Neural cell (in vitro differentiated cells): Measurements from ENCODE around the gene PRRX1. TPM values are rescaled to one million over a fixed set of nuclear protein-coding genes. Genes with fewer than 3 reads are reported as not detected.

ENCODE experiments used
- H2AFZ ChIP-seq: fragments of 200-600, 300-800 bp; sonication (generic), shearing (Covaris generic); 2 replicates; pipeline ENCODE4 v1.6.0; 2014; ENCODE audit warnings: low read depth, mild to moderate bottlenecking, antibody characterized with exemption, low read length, moderate library complexity
- H3F3A ChIP-seq: fragments of 200-600 bp; shearing (Covaris generic); 2 replicates; pipeline ENCODE4 v1.6.1; 2016; ENCODE audit warnings: mild to moderate bottlenecking, moderate library complexity, mixed read lengths, antibody characterized with exemption, low read length; ENCODE audit not compliant: insufficient read depth, poor library complexity, severe bottlenecking
- H3K27ac ChIP-seq: fragments of 200-600, 300-800 bp; sonication (generic), shearing (Covaris generic); 2 replicates; pipeline ENCODE4 v1.5.1; 2014; ENCODE audit warnings: mild to moderate bottlenecking, low read length, moderate library complexity
- H3K27me3 ChIP-seq: fragments of 300-800, 200-600 bp; sonication (generic), shearing (Covaris generic); 2 replicates; pipeline ENCODE4 v1.6.0; 2014; ENCODE audit warnings: mild to moderate bottlenecking, low read depth, low read length, moderate library complexity; ENCODE audit not compliant: insufficient read depth
- H3K36me3 ChIP-seq: fragments of 300-800, 200-600 bp; sonication (generic), shearing (Covaris generic); 2 replicates; pipeline ENCODE4 v1.5.1; 2014; ENCODE audit warnings: mild to moderate bottlenecking, antibody characterized with exemption, low read length, moderate library complexity; ENCODE audit not compliant: insufficient read depth
- H3K4me2 ChIP-seq: fragments of 300-800, 200-600 bp; sonication (generic), shearing (Covaris generic); 2 replicates; pipeline ENCODE4 v1.6.0; 2014; ENCODE audit warnings: mild to moderate bottlenecking, low read length
- H3K4me3 ChIP-seq: fragments of 300-800, 200-600 bp; sonication (generic), shearing (Covaris generic); 2 replicates; pipeline ENCODE4 v1.5.1; 2014; ENCODE audit warnings: mild to moderate bottlenecking, low read length, moderate library complexity
- H3K79me2 ChIP-seq: fragments of 200-600 bp; shearing (Covaris generic); replicated peaks from 2 replicates; pipeline ENCODE4 v1.6.0; 2014; ENCODE audit warnings: mild to moderate bottlenecking, low read length, moderate library complexity; ENCODE audit not compliant: insufficient read depth
- H3K9ac ChIP-seq: fragments of 300-800, 200-600 bp; sonication (generic), shearing (Covaris generic); 2 replicates; pipeline ENCODE4 v1.6.1; 2016; ENCODE audit warnings: mild to moderate bottlenecking, low read length, mixed read lengths
- H3K9me2 ChIP-seq: fragments of 200-600 bp; shearing (Covaris generic); 2 replicates; pipeline ENCODE4 v1.6.1; 2016; ENCODE audit warnings: mild to moderate bottlenecking, low read length, mixed read lengths; ENCODE audit not compliant: insufficient read depth
- H3K9me3 ChIP-seq: fragments of 200-600, 300-800 bp; sonication (generic), shearing (Covaris generic); 2 replicates; pipeline ENCODE4 v1.6.1; 2016; ENCODE audit warnings: mild to moderate bottlenecking, mixed run types, low read length, moderate library complexity, mixed read lengths
- H4K20me1 ChIP-seq: fragments of 200-600 bp; shearing (Covaris generic); 2 replicates; pipeline ENCODE4 v1.6.1; 2016; ENCODE audit warnings: mild to moderate bottlenecking, mixed run types; ENCODE audit not compliant: insufficient read depth
- CTCF ChIP-seq: fragments of 450-650 bp; IDR thresholded peaks from 2 replicates; pipeline ENCODE4 v1.5.1; 2014; ENCODE audit warnings: antibody characterized with exemption, mild to moderate bottlenecking, moderate library complexity; ENCODE audit not compliant: poor library complexity, severe bottlenecking
- EP300 ChIP-seq: fragments of 450-650 bp; conservative IDR thresholded peaks from 2 replicates; pipeline ENCODE4 v1.6.1; 2014; ENCODE audit warnings: antibody characterized with exemption, mild to moderate bottlenecking, moderate library complexity; ENCODE audit not compliant: poor library complexity, severe bottlenecking
- EZH2 ChIP-seq: fragments of 200-600, 300-800 bp; shearing (Covaris generic), sonication (generic); IDR thresholded peaks from 2 replicates; pipeline ENCODE4 v1.6.1; 2014; ENCODE audit warnings: antibody characterized with exemption, low read length, borderline replicate concordance, mild to moderate bottlenecking; ENCODE audit not compliant: insufficient read depth, poor library complexity, severe bottlenecking
- MXI1 ChIP-seq: fragments of 450-650 bp; conservative IDR thresholded peaks from 2 replicates; pipeline ENCODE4 v1.6.1; 2014; ENCODE audit warnings: antibody characterized with exemption, mild to moderate bottlenecking; ENCODE audit not compliant: poor library complexity, severe bottlenecking
- POLR2AphosphoS5 ChIP-seq: IDR thresholded peaks from 2 replicates; pipeline ENCODE4 v1.6.1; 2012
- RAD21 ChIP-seq: fragments of 450-650 bp; conservative IDR thresholded peaks from 2 replicates; pipeline ENCODE4 v1.6.1; 2014; ENCODE audit warnings: antibody characterized with exemption, mild to moderate bottlenecking, moderate library complexity
- SMC3 ChIP-seq: fragments of 450-650 bp; conservative IDR thresholded peaks from 2 replicates; pipeline ENCODE4 v1.6.1; 2014; ENCODE audit warnings: antibody characterized with exemption, mild to moderate bottlenecking, moderate library complexity; ENCODE audit not compliant: poor library complexity
- TAF1 ChIP-seq: IDR thresholded peaks from 2 replicates; pipeline ENCODE4 v1.6.1; 2012; ENCODE audit warnings: low read depth
- polyA plus RNA-seq: library from polyadenylated mRNA; depleted of rRNA; stranded (reverse); fragments of >200 nt; gene quantifications from 2 replicates; pipeline ENCODE4 v1.2.3, GENCODE V29; 2014
- TF ChIP-seq, protein P1 (sequence below): IDR thresholded peaks from 2 replicates; pipeline ENCODE4 v1.6.1; 2012; ENCODE audit warnings: borderline replicate concordance

The PRRX1 gene
- polyA plus RNA-seq, 1 donor from 2014 or later, result 0.10 TPM

DNA sequence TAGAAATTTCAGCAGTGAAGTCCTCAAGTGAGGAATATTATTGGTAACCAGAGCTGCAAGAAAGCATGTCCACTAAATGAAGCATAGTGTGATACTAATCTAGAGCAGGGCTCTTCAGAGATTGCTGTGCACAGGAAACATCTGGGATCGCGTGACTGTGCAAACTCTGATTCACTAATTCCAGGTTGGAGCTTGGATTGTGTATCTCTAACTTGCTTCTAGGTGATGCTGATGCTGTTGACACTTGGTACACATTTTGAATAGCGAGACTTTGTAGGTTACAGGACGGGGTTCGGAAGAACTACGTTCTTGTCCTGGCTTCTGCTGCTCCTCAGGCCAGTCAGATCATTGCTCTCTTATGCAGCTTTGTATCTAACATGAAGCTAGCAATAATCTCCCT lies 66.5 kb downstream of the PRRX1 start:
- Histone ChIP-seq H3K4me2 (no peak overlapping the region), H2AFZ (no peak overlapping the region), H3K79me2 (no peaks in the 10 kb centered on the region), H3K9ac (no peak overlapping the region), H3K36me3 (no peaks in the 10 kb centered on the region), H3K27ac (no peak overlapping the region), H3K4me3 (no peak overlapping the region), H4K20me1 (no peaks in the 10 kb centered on the region), H3K9me3 (no peaks in the 10 kb centered on the region), H3F3A (no peaks in the 10 kb centered on the region), H3K9me2 (no peaks in the 10 kb centered on the region), H3K27me3 (no peaks in the 10 kb centered on the region)
- TF ChIP-seq MXI1 (no peak), TAF1 (no peak), EP300 (no peak), CTCF (no peak), RAD21 (no peak), EZH2 (no peak), POLR2AphosphoS5 (no peak)
- TF ChIP-seq, protein P1, sequence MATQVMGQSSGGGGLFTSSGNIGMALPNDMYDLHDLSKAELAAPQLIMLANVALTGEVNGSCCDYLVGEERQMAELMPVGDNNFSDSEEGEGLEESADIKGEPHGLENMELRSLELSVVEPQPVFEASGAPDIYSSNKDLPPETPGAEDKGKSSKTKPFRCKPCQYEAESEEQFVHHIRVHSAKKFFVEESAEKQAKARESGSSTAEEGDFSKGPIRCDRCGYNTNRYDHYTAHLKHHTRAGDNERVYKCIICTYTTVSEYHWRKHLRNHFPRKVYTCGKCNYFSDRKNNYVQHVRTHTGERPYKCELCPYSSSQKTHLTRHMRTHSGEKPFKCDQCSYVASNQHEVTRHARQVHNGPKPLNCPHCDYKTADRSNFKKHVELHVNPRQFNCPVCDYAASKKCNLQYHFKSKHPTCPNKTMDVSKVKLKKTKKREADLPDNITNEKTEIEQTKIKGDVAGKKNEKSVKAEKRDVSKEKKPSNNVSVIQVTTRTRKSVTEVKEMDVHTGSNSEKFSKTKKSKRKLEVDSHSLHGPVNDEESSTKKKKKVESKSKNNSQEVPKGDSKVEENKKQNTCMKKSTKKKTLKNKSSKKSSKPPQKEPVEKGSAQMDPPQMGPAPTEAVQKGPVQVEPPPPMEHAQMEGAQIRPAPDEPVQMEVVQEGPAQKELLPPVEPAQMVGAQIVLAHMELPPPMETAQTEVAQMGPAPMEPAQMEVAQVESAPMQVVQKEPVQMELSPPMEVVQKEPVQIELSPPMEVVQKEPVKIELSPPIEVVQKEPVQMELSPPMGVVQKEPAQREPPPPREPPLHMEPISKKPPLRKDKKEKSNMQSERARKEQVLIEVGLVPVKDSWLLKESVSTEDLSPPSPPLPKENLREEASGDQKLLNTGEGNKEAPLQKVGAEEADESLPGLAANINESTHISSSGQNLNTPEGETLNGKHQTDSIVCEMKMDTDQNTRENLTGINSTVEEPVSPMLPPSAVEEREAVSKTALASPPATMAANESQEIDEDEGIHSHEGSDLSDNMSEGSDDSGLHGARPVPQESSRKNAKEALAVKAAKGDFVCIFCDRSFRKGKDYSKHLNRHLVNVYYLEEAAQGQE, result no peak

- Histone ChIP-seq H3K79me2 (no peaks in the 10 kb centered on the region), H3K36me3 (no peaks in the 10 kb centered on the region), H3K9ac (no peak overlapping the region), H4K20me1 (no peaks in the 10 kb centered on the region), H3K9me2 (no peaks in the 10 kb centered on the region), H3K9me3 (no peaks in the 10 kb centered on the region), H3K27me3 (no peaks in the 10 kb centered on the region), H3K27ac (no peak overlapping the region), H3K4me2 (no peak overlapping the region), H2AFZ (no peak overlapping the region), H3K4me3 (no peak overlapping the region), H3F3A (no peaks in the 10 kb centered on the region)
- no peak for TF ChIP-seq CTCF
- TF ChIP-seq MXI1, result no peak
- TF ChIP-seq POLR2AphosphoS5, result no peak
- TF ChIP-seq RAD21, result no peak
- TF ChIP-seq TAF1, result no peak
- no peak for TF ChIP-seq EP300
- no peak for TF ChIP-seq SMC3
- no peak for TF ChIP-seq EZH2
- TF ChIP-seq, protein P1, result no peak
Measured at GRCh38 chr1:170731566-170732251, 67.8 kb downstream of the PRRX1 start.
